CD14-positive monocyte (primary cell): ENCODE data around the gene CLDN10. TPM values are rescaled to one million over a fixed set of nuclear protein-coding genes. Genes with fewer than 3 reads are reported as not detected.

ENCODE experiments used
- DNase-seq, 3 donors: peaks; one replicate each; pipeline ENCODE4 v3.0.0-alpha.2; 2011 to 2022
- H2AFZ ChIP-seq: 2 replicates; pipeline ENCODE4 v1.6.0; 2012; ENCODE audit warnings: mild to moderate bottlenecking, low read depth, low read length, inconsistent platforms; ENCODE audit not compliant: insufficient read depth, poor library complexity, severe bottlenecking
- H3K27ac ChIP-seq, 2 donors: 1 replicate in 1 of 2; 2 replicates in 1 of 2; pipeline ENCODE4 v1.5.1; 2012 to 2013; ENCODE audit warnings: low read length in 2 of 2, control low read depth in 1 of 2, inconsistent platforms in 1 of 2, low read depth in 1 of 2, mild to moderate bottlenecking in 1 of 2
- H3K27me3 ChIP-seq, 2 donors: one replicate each; pipeline versions ENCODE4 v1.6.0 to v1.6.1; 2011 to 2013; ENCODE audit warnings: low read length in 2 of 2; ENCODE audit not compliant: control insufficient read depth in 2 of 2, insufficient read depth in 2 of 2
- H3K36me3 ChIP-seq, 2 donors: replicated peaks in 1 of 2; 1 replicate in 1 of 2; 2 replicates in 1 of 2; pipeline versions ENCODE4 v1.5.1 to v1.6.1; 2012 to 2013; ENCODE audit warnings: low read length in 2 of 2, control low read depth in 1 of 2, inconsistent platforms in 1 of 2, mild to moderate bottlenecking in 1 of 2; ENCODE audit not compliant: insufficient read depth in 2 of 2, control insufficient read depth in 1 of 2
- H3K4me1 ChIP-seq, 2 donors: 1 replicate in 1 of 2; 2 replicates in 1 of 2; pipeline versions ENCODE4 v1.5.1 to v1.6.1; 2012 to 2013; ENCODE audit warnings: low read length in 2 of 2, control low read depth in 1 of 2, inconsistent platforms in 1 of 2, mild to moderate bottlenecking in 1 of 2, moderate library complexity in 1 of 2; ENCODE audit not compliant: insufficient read depth in 2 of 2, control insufficient read depth in 1 of 2
- H3K4me2 ChIP-seq: replicated peaks from 2 replicates; pipeline ENCODE3; 2012; ENCODE audit warnings: low read length, moderate library complexity, mild to moderate bottlenecking; ENCODE audit not compliant: poor library complexity, severe bottlenecking; ENCODE audit errors: extremely low read depth
- H3K4me3 ChIP-seq, 3 experiments: fragments of 200-600 bp in 1 of 3; sonication (generic) in 1 of 3; replicated peaks in 1 of 3; 1 replicate in 2 of 3; 2 replicates in 1 of 3; pipeline ENCODE4 v1.5.1; 2011 to 2013; ENCODE audit warnings: low read length in 3 of 3, mild to moderate bottlenecking in 3 of 3, control low read depth in 2 of 3, low read depth in 2 of 3, inconsistent platforms in 1 of 3, moderate library complexity in 1 of 3
- H3K79me2 ChIP-seq: 2 replicates; pipeline ENCODE4 v1.6.0; 2012; ENCODE audit warnings: mild to moderate bottlenecking, control low read depth, inconsistent platforms, low read length, moderate library complexity; ENCODE audit not compliant: insufficient read depth
- H3K9ac ChIP-seq: 2 replicates; pipeline ENCODE4 v1.6.0; 2017; ENCODE audit warnings: low read length, mild to moderate bottlenecking; ENCODE audit not compliant: insufficient read depth, poor library complexity, severe bottlenecking
- H3K9me3 ChIP-seq, 2 donors: replicated peaks in 1 of 2; 1 replicate in 1 of 2; 2 replicates in 1 of 2; pipeline versions ENCODE4 v1.5.1 to v1.6.1; 2012 to 2013; ENCODE audit warnings: low read length in 2 of 2, control low read depth in 1 of 2; ENCODE audit not compliant: control insufficient read depth in 1 of 2, insufficient read depth in 1 of 2
- H4K20me1 ChIP-seq: 2 replicates; pipeline ENCODE4 v1.6.0; 2012; ENCODE audit warnings: mild to moderate bottlenecking, low read length, control low read depth, moderate library complexity; ENCODE audit not compliant: insufficient read depth
- H3K27ac Mint-ChIP-seq, 7 donors: one replicate each; pipeline ENCODE4 v1.8.0; 2020; ENCODE audit warnings: mild to moderate bottlenecking in 7 of 7, mixed read lengths in 7 of 7, moderate library complexity in 6 of 7, inconsistent platforms in 2 of 7
- H3K27me3 Mint-ChIP-seq, 3 donors: one replicate each; pipeline ENCODE4 v1.8.0; 2021 to 2022; ENCODE audit warnings: low read depth in 3 of 3, mild to moderate bottlenecking in 3 of 3, mixed read lengths in 3 of 3, moderate library complexity in 3 of 3, inconsistent platforms in 1 of 3
- H3K36me3 Mint-ChIP-seq, 2 donors: one replicate each; pipeline ENCODE4 v1.8.0; 2020; ENCODE audit warnings: mixed read lengths in 2 of 2, inconsistent platforms in 1 of 2, mild to moderate bottlenecking in 1 of 2
- H3K4me1 Mint-ChIP-seq: one replicate; pipeline ENCODE4 v1.8.0; 2020; ENCODE audit warnings: mild to moderate bottlenecking, mixed read lengths
- H3K4me3 Mint-ChIP-seq, 2 donors: one replicate each; pipeline ENCODE4 v1.8.0; 2020; ENCODE audit warnings: mild to moderate bottlenecking in 2 of 2, mixed read lengths in 2 of 2, moderate library complexity in 1 of 2
- H3K9me3 Mint-ChIP-seq, 7 donors: one replicate each; pipeline ENCODE4 v1.8.0; 2020 to 2022; ENCODE audit warnings: mixed read lengths in 7 of 7, mild to moderate bottlenecking in 6 of 7, moderate library complexity in 6 of 7, inconsistent platforms in 2 of 7
- CTCF ChIP-seq: fragments of 200-600 bp; IDR thresholded peaks from one replicate; pipeline ENCODE4 v1.8.0; 2022; ENCODE audit warnings: antibody characterized with exemption, mild to moderate bottlenecking
- WGBS: methylation state at CpG from one replicate; pipeline ENCODE4 v1.1.5; 2013; ENCODE audit warnings: missing lambda C conversion rate; ENCODE audit not compliant: insufficient coverage; 5-methylcytosine and 5-hydroxymethylcytosine counted together
- intact Hi-C, 2 donors: fragments of 100-400 bp; cut with micrococcal nuclease; formaldehyde crosslinking; loops; one replicate each; pipeline versions ENCODE4 v1.15.0 to v1.15.1; 2023
- polyA plus RNA-seq, 3 donors: library from polyadenylated mRNA; depleted of rRNA in 1 of 3; unstranded in 2 of 3; stranded (reverse) in 1 of 3; fragments of 300-500 nt in 2 of 3; fragments of >200 nt in 1 of 3; fragmentation: Illumina TruSeq in 2 of 3; gene quantifications; 1 replicate in 2 of 3; 2 replicates in 1 of 3; pipeline ENCODE4 v1.2.3, GENCODE V29; 2012 to 2021

The CLDN10 gene
- polyA plus RNA-seq, 3 donors, result 0.35 TPM; not detected in 2

GRCh38 chr13:95505265-95505664, 47.3 kb upstream of the CLDN10 start:
- peaks cover 2 to 18% (median 14%) of the 10 kb centered on the region in 7 donors for H3K9me3 Mint-ChIP-seq
- intact Hi-C loops, result loop anchor here in 1 of 2 donors (10.0 kb wide), 1 partner anchor 170 kb away; the partner anchor contains the start of gene DNAJC3
- H3K36me3 Mint-ChIP-seq, result peaks cover 5% of the 10 kb centered on the region in 2 donors
- Histone ChIP-seq H3K27me3 (no peaks in the 10 kb centered on the region), H3K9ac (no peak overlapping the region), H2AFZ (no peak overlapping the region), H3K36me3 (no peaks in the 10 kb centered on the region), H3K9me3 (peaks cover 0 to 4% of the 10 kb centered on the region in 2 donors), H3K4me3 (no peak overlapping the region), H3K4me2 (no peak overlapping the region), H3K4me1 (peaks cover 21 to 22% of the 10 kb centered on the region in 2 donors), H4K20me1 (no peaks in the 10 kb centered on the region), H3K79me2 (no peaks in the 10 kb centered on the region), H3K27ac (no peak overlapping the region)
- WGBS, result 100% methylated on average over 2 of the region's 3 CpGs
- no peak overlapping the region for H3K27ac Mint-ChIP-seq
- no peak for DNase-seq
- no peaks in the 10 kb centered on the region for H3K27me3 Mint-ChIP-seq
- peaks cover 10% of the 10 kb centered on the region for H3K4me1 Mint-ChIP-seq
- no peak overlapping the region for H3K4me3 Mint-ChIP-seq
- TF ChIP-seq CTCF, result no peak

- no peak overlapping the region for H3K4me3 Mint-ChIP-seq
- peaks cover 0 to 4% of the 10 kb centered on the region in 2 donors for H3K9me3 ChIP-seq
- no peak overlapping the region for H2AFZ ChIP-seq
- no CpG with 5 or more reads among the region's 4 CpGs for WGBS
- no peaks in the 10 kb centered on the region for H4K20me1 ChIP-seq
- no peak overlapping the region for H3K4me3 ChIP-seq
- peaks cover 0 to 18% (median 12%) of the 10 kb centered on the region in 7 donors for H3K9me3 Mint-ChIP-seq
- H3K36me3 ChIP-seq, result no peaks in the 10 kb centered on the region
- no peaks in the 10 kb centered on the region for H3K79me2 ChIP-seq
- intact Hi-C loops, result loop anchor here in 1 of 2 donors (10.0 kb wide), 1 partner anchor 169 kb away; the partner anchor contains the start of gene DNAJC3
- no peak for TF ChIP-seq CTCF
- no peaks in the 10 kb centered on the region for H3K27me3 Mint-ChIP-seq
- peaks cover 8% of the 10 kb centered on the region for H3K4me1 Mint-ChIP-seq
- H3K27ac ChIP-seq, result no peak overlapping the region
- H3K9ac ChIP-seq, result no peak overlapping the region
- H3K36me3 Mint-ChIP-seq, result no peaks in the 10 kb centered on the region
- DNase-seq, result no peak
- peaks cover 21% of the 10 kb centered on the region in 2 donors for H3K4me1 ChIP-seq
- H3K4me2 ChIP-seq, result no peak overlapping the region
- H3K27ac Mint-ChIP-seq, result no peak overlapping the region
- H3K27me3 ChIP-seq, result no peaks in the 10 kb centered on the region
Measured at GRCh38 chr13:95505986-95506385, 46.5 kb upstream of the CLDN10 start.
